GM08714 (cell line): ENCODE data around the gene MBTD1.

ENCODE experiments used
- H3K4me3 ChIP-seq: fragments of 200-500 bp; sonication (Bioruptor generic); 2 replicates; pipeline ENCODE4 v1.5.1; 2014; ENCODE audit warnings: mild to moderate bottlenecking, low read length, inconsistent platforms
- ZNF274 ChIP-seq: IDR thresholded peaks from 2 replicates; pipeline ENCODE4 v1.6.1; 2012; ENCODE audit warnings: mild to moderate bottlenecking, low read depth, low read length

Gene MBTD1

DNA sequence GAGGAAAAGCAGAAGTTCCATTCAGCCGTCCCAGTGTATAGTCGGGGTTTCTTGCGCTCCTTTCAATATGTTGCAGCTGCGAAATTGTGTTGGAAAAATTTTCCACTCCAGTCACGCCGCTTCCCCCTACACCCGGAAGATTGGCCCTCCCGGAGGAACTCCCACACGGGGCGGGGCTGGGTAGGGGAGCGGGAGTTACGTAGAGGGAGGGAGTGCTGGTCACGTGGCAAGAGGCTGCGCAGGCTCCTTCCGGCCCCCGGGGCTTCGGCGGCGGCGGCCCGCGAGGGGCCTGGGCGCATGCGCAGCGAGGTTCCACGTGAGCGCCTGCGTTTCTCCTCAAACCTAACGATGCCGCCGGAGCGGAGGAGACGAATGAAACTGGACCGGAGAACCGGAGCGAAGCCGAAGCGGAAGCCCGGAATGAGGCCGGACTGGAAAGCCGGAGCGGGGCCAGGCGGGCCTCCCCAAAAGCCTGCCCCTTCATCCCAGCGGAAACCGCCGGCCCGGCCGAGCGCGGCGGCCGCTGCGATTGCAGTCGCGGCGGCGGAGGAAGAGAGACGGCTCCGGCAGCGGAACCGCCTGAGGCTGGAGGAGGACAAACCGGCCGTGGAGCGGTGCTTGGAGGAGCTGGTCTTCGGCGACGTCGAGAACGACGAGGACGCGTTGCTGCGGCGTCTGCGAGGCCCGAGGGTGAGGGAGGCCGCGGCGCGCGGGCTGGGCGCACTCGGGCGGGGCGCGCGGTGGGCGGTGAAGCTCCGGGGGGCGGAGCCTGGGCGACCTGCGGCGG is 581 bp upstream of the MBTD1 start, which contains the start of gene UTP18:
Gene UTP18 (plus strand): TSS at position 310 of the 787 bp plus-strand sequence. CDS start 39 bp downstream, at position 349.
- peak within 1 kb of the TSS; percentile 88 for H3K4me3 ChIP-seq
- no peak for TF ChIP-seq ZNF274

GRCh38 chr17:51258756-51259563 is 889 bp downstream of the MBTD1 start:
- no peak for TF ChIP-seq ZNF274
- H3K4me3 ChIP-seq, result peak overlapping the region; percentile 88

GRCh38 chr17:51257150-51258081 is 2.4 kb downstream of the MBTD1 start:
- no peak for TF ChIP-seq ZNF274
- H3K4me3 ChIP-seq, result no peak overlapping the region; the same call in 1 of the 2 replicates

GRCh38 chr17:51256101-51256500 is 3.7 kb downstream of the MBTD1 start:
- TF ChIP-seq ZNF274, result no peak
- no peak overlapping the region for H3K4me3 ChIP-seq

DNA sequence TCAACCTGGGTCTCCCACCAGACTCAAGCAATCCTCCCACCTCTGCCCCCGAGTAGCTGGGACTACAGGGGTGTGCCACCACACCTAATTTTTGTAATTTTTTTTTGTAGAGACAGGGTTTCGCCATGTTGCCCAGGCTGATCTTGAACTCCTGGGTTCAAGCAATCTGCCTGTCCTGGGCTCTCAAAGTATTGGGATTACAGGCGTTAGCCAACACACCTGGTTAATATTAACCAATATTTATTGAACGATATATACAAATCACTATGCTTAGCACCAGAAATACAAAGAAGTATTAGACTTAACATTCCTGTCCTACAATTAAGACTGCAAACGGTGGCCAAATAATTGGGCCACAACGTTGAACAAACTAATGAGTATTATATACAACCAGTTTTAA is 4.2 kb downstream of the MBTD1 start:
- H3K4me3 ChIP-seq, result no peak overlapping the region
- no peak for TF ChIP-seq ZNF274

DNA sequence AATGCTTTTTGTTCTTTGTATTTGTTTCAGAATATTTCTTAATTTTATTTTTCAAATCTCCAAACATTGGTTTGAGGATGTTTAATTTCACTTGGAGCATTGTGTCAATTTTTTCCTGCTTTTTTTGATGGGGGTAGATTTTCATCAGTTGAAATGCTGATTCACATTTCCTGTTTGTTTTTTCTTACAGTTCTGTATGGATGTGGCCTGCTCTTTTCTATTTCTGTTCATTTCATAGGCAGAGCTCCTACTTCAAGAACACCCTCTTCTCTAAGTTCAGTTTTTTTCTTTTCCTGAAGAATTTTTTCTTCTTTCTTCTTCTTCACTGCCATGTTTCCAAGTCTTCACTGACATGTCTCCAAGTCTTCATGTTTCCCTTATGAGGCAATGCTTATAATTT is 8.8 kb downstream of the MBTD1 start:
- no peak overlapping the region for H3K4me3 ChIP-seq
- TF ChIP-seq ZNF274, result no peak

DNA sequence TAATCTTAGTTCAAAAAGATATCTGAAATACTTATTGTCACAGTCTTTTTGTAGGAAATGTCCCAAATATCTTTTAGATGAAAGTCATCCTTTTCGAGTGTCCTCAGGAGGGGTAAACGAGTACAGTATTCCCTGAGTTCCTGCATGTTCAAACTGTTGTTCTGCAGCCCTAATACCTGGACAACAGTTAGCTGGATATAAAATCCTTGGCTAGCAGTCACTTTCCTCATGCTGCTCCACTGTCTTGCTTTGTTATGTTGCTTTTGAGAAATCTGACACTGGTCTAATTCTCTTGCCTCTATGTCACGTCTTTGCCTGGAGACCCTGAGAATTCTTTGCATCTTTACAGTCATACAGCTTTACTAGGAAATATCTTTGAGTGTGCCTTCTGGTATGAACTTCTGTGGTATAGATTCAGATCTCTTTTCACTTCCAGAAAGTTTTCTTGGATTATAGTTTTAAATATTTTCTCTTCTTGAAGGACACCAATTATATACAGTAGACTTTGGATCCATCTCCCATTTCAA is 9.5 kb downstream of the MBTD1 start:
- H3K4me3 ChIP-seq, result no peak overlapping the region
- TF ChIP-seq ZNF274, result no peak

GRCh38 chr17:51245535-51245934 is 14.3 kb downstream of the MBTD1 start:
- no peak for TF ChIP-seq ZNF274
- no peak overlapping the region for H3K4me3 ChIP-seq

- H3K4me3 ChIP-seq, result no peak overlapping the region
- no peak for TF ChIP-seq ZNF274
These were observed 15.8 kb downstream of the MBTD1 start for GRCh38 chr17:51244041-51244440.

DNA sequence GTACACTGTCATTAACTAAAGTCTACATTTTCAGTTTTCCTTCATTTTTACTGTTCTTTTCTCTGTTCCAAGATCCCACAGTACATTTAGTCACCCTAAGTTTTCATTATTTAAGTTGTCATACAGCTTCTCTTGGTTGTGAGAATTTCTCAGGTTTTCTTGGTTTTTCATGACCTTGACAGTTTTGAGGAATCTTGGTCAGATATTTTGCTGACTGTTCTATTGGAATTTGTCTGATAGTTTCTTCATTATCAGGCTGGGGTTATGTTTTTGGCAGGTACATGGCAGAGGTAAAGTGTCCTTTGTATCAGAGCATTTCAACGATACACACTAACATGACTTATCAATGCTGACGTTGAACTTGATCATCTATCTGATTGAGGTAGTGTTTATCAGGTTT is 19.6 kb downstream of the MBTD1 start:
- no peak for TF ChIP-seq ZNF274
- no peak overlapping the region for H3K4me3 ChIP-seq

- no peak for TF ChIP-seq ZNF274
- H3K4me3 ChIP-seq, result peak overlapping the region; percentile 46; the same call in 1 of the 2 replicates
These were observed 21.5 kb downstream of the MBTD1 start for GRCh38 chr17:51238255-51238887.

GRCh38 chr17:51234162-51234561 is 25.7 kb downstream of the MBTD1 start:
- TF ChIP-seq ZNF274, result no peak
- H3K4me3 ChIP-seq, result no peak overlapping the region

DNA sequence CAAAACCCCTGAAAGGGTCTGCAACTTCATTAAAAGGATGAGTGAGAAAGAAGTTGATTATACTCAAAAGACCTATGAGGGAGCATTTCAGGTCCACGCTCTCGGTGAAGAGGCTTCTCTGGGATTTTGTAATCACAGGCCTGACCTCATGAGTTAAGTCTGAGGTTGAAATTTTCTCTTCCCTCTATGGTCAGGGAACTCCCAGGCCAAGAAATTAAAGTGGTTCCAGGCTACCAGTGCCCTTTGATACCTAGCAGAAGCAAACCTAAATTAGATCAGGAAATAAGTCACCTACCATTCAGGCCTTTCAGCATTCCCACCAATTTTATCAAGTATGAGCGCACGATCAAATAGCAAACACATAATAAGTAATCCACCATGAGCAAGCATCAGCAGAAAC is 27.9 kb downstream of the MBTD1 start:
- no peak overlapping the region for H3K4me3 ChIP-seq
- no peak for TF ChIP-seq ZNF274
